B cell (primary cell): ENCODE results near the gene CANT1.

ENCODE experiments used
- CTCF ChIP-seq: fragments of 200-600 bp; IDR thresholded peaks from one replicate; pipeline ENCODE4 v1.8.0; 2022; ENCODE audit warnings: antibody characterized with exemption, mild to moderate bottlenecking
- EZH2 ChIP-seq: IDR thresholded peaks from 2 replicates; pipeline ENCODE4 v1.6.1; 2012; ENCODE audit warnings: borderline replicate concordance, low read depth, mild to moderate bottlenecking, moderate library complexity, low read length; ENCODE audit not compliant: insufficient read depth, poor library complexity, severe bottlenecking

- TF ChIP-seq CTCF (no peak), EZH2 (no peak)
Measured at GRCh38 chr17:79048826-79049755, 39.5 kb upstream of the CANT1 start.
